Germinal center (tissue), 1 donor: ENCODE measurements around the gene ANKRD63.

Experiments used
- DNase-seq: peaks from one replicate; pipeline ENCODE4 v3.0.0; 2012; ENCODE audit warnings: mixed read lengths, low spot score

The ANKRD63 gene

DNA sequence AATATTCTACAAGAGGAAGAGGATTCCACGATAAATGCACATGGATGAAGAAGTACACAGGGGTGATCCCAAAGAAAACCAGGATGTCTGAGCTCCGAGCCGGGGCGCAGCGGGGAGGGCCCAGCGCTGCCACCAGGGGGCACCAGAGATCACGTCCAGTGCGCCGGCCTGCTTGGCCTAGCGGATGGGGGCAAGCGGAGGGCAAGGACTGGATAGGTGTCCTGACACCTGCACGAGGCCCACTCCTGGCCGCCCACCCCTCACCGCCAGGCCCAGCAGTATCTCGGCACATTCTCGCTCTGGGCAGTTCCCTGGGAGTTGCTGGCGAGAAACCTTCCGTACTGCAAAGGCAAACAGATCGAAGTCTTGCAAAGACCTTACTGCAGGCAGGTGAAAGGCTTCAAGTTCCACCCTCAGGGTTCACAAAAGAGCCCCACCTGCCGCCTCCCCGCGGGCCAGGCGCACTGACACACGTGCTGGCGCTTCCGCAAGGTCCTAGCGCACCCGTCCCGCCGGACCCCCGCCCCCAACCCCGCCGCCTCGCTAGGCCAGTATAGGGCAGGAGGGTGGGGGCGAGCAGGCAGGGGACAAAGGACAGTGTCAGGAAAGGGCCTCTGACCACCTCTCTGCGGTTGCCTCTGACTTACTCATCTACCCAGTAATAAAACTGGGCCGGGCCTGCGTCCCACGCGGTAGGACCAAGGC lies 3.3 kb downstream of the ANKRD63 start:
- DNase-seq = peak; percentile 70

- DNase-seq = no peak
Observed at GRCh38 chr15:40278026-40278425, 4.8 kb downstream of the ANKRD63 start.

DNA sequence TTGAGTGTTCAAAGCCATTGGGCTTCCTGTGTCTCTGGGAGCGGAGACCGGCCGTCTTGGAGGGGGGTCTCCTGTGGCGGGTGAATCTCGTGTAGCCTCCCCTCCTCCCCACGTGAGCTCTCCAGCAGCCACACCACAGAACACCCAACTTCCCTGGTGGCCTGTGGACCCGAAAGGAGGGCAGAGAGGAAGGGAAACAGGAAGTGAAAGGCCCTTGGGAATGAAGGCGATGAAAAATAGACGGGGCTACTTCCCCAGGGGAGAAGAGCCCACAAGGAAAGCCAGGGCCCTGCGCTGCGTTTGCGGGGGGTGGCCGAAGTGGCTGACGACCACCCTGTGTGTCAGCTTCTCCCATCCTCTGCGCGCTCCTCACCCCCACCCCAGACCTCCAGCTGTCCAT lies 5.4 kb downstream of the ANKRD63 start:
- DNase-seq = peak; percentile 54

GRCh38 chr15:40276927-40277326 lies 5.9 kb downstream of the ANKRD63 start:
- DNase-seq = no peak

- no peak for DNase-seq
Observed at GRCh38 chr15:40275954-40276353, 6.9 kb downstream of the ANKRD63 start.

DNA sequence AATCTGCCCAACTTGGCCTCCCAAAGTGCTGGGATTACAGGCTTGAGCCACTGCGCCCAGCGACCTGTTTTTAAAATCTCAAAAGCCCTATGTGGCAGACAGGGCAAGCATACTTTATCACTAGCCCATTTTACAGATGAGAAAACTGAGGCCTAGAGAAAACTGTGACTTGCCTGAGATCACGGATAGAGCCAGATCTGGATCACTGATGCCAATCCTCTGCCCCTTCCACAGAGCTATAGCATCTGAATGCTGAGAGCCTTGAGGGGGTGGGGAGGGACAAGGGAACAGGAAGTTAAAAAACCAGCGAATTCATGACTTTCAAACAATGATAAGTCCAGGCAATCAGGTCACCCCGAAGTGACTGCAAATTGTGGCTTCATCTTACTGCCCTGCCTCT lies 7.3 kb downstream of the ANKRD63 start:
- no peak for DNase-seq

DNA sequence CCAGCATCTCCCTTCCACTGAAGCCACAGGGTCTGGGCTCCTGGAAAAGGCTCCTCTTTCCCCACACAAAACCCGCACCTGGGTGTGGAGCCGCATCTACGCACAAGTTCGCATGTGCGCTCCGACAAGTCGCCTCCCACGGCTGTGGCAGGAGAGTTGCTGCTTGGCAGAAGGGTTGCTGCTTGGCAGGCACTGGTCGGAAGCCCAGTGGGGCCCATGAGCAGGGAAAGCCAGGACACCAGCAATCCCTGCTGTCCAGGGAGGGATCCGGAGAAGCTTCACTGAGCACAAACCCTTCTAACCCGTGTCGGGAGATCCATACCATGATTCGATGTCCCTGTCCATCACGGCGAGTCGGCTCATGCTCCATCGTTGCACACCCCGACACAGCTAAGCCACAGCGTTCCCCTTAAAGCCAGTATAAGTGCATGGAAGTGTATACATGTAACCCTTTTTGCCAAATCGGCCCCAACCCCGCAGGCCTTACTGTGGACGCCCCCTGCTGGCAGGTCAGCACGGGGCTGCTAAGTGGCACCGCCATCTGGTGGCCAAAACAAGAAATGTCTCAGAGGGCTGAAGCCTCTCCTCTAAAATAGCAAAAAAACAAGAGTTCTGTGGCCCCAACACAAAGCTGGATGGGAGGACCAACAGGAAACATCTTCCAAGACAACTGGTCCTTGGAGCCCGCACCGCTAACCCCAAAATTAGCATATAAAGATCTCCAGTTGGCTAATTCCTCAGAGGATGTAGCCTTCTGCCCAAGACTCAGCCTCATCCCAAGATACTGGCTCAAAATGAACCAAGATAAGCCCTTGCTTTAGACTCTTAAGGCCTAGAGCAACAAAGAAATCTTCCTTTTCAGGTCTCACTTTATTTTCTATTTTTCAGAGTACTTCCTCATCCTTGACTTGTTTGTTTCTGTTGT lies 8.3 kb downstream of the ANKRD63 start:
- peak; percentile 83 for DNase-seq

- no peak for DNase-seq
Observed at GRCh38 chr15:40273428-40273827, 9.4 kb downstream of the ANKRD63 start.

DNA sequence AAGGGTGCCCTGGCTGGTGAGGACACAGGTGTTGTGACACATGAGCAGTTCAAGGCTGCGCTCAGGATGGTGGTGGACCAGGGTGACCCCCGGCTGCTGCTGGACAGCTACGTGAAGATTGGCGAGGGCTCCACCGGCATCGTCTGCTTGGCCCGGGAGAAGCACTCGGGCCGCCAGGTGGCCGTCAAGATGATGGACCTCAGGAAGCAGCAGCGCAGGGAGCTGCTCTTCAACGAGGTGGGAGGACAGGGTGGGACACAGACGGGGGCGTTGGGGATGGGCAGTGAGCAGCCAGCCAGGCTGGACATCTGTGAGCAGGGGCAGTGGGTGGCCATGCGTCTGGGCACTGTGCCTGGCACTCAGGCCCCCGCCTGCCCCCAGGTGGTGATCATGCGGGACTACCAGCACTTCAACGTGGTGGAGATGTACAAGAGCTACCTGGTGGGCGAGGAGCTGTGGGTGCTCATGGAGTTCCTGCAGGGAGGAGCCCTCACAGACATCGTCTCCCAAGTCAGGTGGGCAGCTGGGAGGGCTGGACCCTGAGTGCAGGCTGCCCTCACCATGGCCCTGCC lies 10.3 kb downstream of the ANKRD63 start:
- DNase-seq = no peak

DNA sequence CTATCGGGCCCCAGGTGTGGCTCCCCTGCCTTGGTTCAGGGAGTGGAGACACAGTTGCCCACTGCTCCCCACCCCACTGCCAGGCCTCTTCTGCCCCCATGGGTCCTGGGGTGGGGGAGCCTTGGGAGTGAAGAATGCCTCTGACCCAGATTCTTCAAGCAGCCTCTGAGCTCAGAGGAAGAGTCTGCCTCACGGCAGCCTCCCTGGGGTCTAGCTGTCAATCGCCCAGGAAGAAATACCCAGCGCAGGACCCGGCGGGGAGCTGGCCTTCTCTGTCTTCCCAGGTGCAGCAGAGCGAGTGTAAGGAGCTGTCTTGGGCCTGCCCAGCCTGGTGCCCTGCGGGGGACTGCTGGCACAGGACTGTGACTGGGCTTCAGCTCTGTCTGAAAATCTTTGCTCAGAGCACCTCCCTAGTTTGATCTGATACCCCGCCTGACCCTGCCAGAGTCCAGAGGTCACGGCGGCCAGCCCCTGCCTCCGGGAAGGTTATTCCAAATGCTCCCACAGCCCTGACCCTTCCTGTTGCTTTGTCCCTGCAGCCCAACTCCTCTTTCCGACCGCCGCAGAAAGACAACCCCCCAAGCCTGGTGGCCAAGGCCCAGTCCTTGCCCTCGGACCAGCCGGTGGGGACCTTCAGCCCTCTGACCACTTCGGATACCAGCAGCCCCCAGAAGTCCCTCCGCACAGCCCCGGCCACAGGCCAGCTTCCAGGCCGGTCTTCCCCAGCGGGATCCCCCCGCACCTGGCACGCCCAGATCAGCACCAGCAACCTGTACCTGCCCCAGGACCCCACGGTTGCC lies 11.0 kb downstream of the ANKRD63 start:
- no peak for DNase-seq

DNA sequence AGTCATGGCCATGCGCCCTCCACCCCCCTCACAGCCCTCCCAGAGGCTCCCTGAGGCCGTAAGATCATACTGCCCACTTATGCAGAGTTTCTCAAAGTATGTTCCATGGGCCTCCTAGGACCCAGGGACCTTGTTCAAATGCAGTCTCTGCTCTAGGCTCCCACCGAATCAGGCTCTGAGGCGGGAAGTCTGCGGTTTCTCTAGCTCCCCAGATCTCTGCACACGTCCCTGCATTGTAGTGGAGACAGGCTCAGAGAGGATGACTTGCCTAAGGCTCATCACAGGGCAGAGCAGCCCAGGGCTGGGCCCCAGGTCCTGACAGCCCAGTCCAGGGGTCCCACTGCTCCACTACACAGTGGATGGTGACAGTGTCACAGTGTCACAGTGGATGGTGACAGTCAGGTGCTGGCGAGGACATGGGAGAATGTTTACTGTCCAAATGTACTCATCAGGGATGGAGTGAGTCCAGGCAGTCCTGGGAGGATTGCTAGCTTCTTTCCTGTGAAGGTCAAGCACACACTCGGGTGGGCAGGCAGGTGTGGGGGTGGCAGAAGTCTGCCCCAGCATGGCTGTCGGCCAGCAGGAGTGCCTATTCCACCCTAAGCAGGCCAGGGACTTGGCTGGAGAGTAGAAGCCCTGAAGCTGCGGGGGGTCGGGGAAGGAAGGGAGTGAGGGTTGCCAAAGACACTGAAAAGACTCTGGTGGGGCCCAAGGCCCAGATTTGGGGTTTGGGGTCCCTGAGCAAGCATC lies 12.4 kb downstream of the ANKRD63 start:
- no peak for DNase-seq

DNA sequence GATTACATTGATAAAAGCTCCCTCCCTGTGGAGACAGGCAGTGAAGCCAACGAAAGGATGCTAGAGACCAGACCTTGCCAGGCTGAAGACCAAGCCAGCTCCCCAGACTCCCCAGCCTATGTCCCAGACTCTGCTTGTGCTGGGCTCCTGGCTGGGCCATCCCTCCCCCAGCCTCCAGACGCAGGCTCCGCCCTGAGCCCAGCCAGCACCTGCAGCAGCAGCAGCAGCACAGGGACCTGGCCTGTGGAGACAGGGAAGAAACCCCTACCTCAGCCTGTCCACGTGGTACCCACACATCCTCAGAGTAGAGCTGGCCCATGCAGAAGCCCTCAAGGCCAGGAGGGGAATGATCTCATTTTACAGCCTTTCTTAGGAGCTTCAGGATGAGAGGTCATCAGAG lies 13.3 kb downstream of the ANKRD63 start:
- DNase-seq = no peak

- no peak for DNase-seq
Observed at GRCh38 chr15:40267670-40268069, 15.2 kb downstream of the ANKRD63 start.

DNA sequence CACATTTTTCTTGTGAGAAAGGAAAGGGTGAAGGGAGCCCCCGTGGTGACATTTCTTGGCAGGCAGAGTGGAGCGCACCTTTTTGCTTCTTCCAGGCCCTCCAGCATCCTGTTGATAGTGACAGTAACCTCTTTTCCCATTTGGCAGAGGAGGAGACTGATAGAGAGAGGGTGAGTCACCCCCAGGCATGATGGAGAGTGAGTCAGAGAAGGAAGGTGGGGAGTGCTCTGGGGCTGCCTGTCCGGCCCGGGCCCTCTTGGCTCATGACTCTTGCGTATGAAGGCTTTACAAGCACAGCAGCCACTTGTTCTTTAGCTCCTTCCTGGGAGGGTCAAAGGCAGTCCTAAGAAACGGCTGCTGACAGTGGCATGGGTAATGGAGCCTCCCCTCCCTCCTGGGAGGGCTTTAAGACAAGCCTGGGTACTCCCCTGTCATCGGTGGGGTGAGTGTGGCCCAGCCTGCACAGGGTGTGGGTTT lies 16.0 kb downstream of the ANKRD63 start:
- DNase-seq = no peak

DNA sequence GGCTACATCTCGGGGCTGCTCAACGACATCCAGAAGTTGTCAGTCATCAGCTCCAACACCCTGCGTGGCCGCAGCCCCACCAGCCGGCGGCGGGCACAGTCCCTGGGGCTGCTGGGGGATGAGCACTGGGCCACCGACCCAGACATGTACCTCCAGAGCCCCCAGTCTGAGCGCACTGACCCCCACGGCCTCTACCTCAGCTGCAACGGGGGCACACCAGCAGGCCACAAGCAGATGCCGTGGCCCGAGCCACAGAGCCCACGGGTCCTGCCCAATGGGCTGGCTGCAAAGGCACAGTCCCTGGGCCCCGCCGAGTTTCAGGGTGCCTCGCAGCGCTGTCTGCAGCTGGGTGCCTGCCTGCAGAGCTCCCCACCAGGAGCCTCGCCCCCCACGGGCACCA lies 17.0 kb downstream of the ANKRD63 start:
- no peak for DNase-seq

DNA sequence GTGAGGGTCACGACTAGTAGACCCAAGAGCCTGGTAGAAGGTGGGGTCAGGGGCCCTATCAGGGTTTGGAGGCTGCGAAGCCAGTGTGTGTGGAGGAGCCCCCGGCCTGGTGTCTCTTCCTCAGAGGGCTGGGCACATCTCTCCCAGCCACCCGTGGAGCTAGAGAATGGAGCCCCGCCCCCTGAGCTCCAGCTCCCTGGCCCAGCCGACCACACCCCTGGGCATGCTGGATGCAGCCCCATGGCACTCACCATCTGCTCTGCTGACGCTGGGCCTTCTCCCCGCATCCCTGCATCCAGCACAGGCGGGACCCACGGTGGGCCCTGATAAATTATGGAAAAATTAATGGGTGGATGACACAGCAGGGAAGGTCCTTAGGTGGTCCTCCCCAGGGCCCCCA lies 17.5 kb downstream of the ANKRD63 start:
- no peak for DNase-seq

GRCh38 chr15:40264321-40265153 lies 18.3 kb downstream of the ANKRD63 start:
- DNase-seq = no peak

- no peak for DNase-seq
Observed at GRCh38 chr15:40263024-40263754, 19.7 kb downstream of the ANKRD63 start.

DNA sequence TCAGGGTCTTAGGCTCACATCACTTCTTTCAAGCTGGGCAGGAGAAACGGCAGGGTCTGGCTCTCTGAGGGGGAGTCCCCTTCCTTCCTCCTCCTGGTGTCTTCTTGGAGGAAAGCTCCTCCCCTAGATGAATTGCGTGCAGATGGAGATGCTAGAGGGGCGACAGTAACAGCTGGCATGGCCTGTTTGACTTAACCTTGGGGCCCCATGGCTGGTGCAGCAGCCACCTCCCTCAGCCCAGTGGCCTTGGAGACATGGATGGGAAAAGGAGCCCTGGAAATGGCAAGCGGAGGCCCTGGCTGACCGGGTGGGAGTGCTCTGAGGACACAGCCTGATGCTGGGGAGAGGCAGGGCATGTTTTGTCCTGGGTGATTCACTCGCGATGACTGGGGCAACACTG lies 23.8 kb downstream of the ANKRD63 start:
- DNase-seq = no peak

GRCh38 chr15:40258544-40258943 lies 24.3 kb downstream of the ANKRD63 start:
- DNase-seq = no peak
